HG02678 (cell line): ENCODE measurements around the gene GRK4.
"Not testable (repeated sequence)": the region's sequence is repeated elsewhere in the genome, so short reads cannot be mapped to it uniquely, and the experiment has no call there.

ENCODE experiments used
- ATAC-seq: cut with Tn5 transposase; IDR thresholded peaks from one replicate; pipeline ENCODE4 v1.9.1; 2021; ENCODE audit warnings: mild to moderate bottlenecking, moderate library complexity; ENCODE audit not compliant: unreplicated experiment

GRK4 gene

GRCh38 chr4:3037957-3038461 lies 74.6 kb downstream of the GRK4 start:
- no peak for ATAC-seq

- no peak for ATAC-seq
Observed at GRCh38 chr4:3039706-3040366, 76.5 kb downstream of the GRK4 start.

- ATAC-seq, result peak; percentile 34
Observed at GRCh38 chr4:3040452-3041191, 77.3 kb downstream of the GRK4 start.

- ATAC-seq, result peak; percentile 28
Observed at GRCh38 chr4:3041192-3042142, 78.1 kb downstream of the GRK4 start.

- ATAC-seq, result no peak
Observed at GRCh38 chr4:3042226-3042625, 78.9 kb downstream of the GRK4 start.

- ATAC-seq, result no peak
Observed at GRCh38 chr4:3043282-3044020, 80.1 kb downstream of the GRK4 start.

- no peak for ATAC-seq
Observed at GRCh38 chr4:3044870-3045819, 81.8 kb downstream of the GRK4 start.

GRCh38 chr4:3046162-3046561 lies 82.8 kb downstream of the GRK4 start:
- ATAC-seq, result no peak

- no peak for ATAC-seq
Observed at GRCh38 chr4:3046623-3047022, 83.3 kb downstream of the GRK4 start.

- peak; percentile 95 for ATAC-seq
Observed at GRCh38 chr4:3047464-3048286, 84.3 kb downstream of the GRK4 start.

- not testable (repeated sequence) for ATAC-seq
Observed at GRCh38 chr4:3051141-3051897, 87.9 kb downstream of the GRK4 start.

- ATAC-seq, result no peak
Observed at GRCh38 chr4:3054169-3054759, 90.9 kb downstream of the GRK4 start.

GRCh38 chr4:3059943-3060342 lies 96.6 kb downstream of the GRK4 start:
- ATAC-seq, result no peak

GRCh38 chr4:3060946-3061345 lies 97.6 kb downstream of the GRK4 start:
- no peak for ATAC-seq

- ATAC-seq, result no peak
Observed at GRCh38 chr4:3062471-3062870, 99.1 kb downstream of the GRK4 start.

GRCh38 chr4:3065551-3065950 lies 102.2 kb downstream of the GRK4 start:
- ATAC-seq, result no peak

- no peak for ATAC-seq
Observed at GRCh38 chr4:3066836-3067400, 103.5 kb downstream of the GRK4 start.
